WTC11 (cell line): Measurements from ENCODE around the gene TTLL4. TPM values are rescaled to one million over a fixed set of nuclear protein-coding genes. Genes with fewer than 3 reads are reported as not detected.

ENCODE experiments used
- ATAC-seq: fragments of 200-7000 bp; cut with Tn5 transposase; 2 replicates; pipeline ENCODE4 v1.10.0; 2021; ENCODE audit warnings: mild to moderate bottlenecking, moderate library complexity
- CTCF ChIA-PET: fragments of 300-600 bp; sonication (Branson Sonifier 250); formaldehyde crosslinking; loops from one replicate; lab custom pipeline; 2021; ENCODE audit warnings: antibody characterized with exemption; lab: Charles Lee
- POLR2A ChIA-PET: fragments of 350-600 bp; sonication (Branson Sonifier 250); formaldehyde crosslinking; loops from one replicate; lab custom pipeline; 2021; ENCODE audit warnings: antibody characterized with exemption; lab: Charles Lee
- DNase-seq: peaks from one replicate; pipeline ENCODE4 v3.0.0; 2021; ENCODE audit warnings: low spot score
- H3K27ac Mint-ChIP-seq: 2 replicates; pipeline ENCODE4 v1.8.0; 2021; ENCODE audit warnings: mixed read lengths
- H3K27me3 Mint-ChIP-seq: 2 replicates; pipeline ENCODE4 v1.8.0; 2021; ENCODE audit warnings: low read depth, mild to moderate bottlenecking, moderate library complexity, mixed read lengths
- H3K36me3 Mint-ChIP-seq: 2 replicates; pipeline ENCODE4 v1.8.0; 2021; ENCODE audit warnings: mixed read lengths
- H3K4me1 Mint-ChIP-seq: 2 replicates; pipeline ENCODE4 v1.8.0; 2022; ENCODE audit warnings: mixed read lengths
- H3K4me3 Mint-ChIP-seq: 2 replicates; pipeline ENCODE4 v1.8.0; 2021; ENCODE audit warnings: mild to moderate bottlenecking, moderate library complexity, mixed read lengths
- H3K9me3 Mint-ChIP-seq: 2 replicates; pipeline ENCODE4 v1.8.0; 2021; ENCODE audit warnings: mixed read lengths
- ELF4 ChIP-seq: sonication (generic); formaldehyde crosslinking; IDR thresholded peaks from 2 replicates; pipeline ENCODE4 v1.8.1; 2022; ENCODE audit warnings: low read depth, mild to moderate bottlenecking, moderate library complexity, missing genetic modification reagents
- FOXP1 ChIP-seq: sonication (generic); formaldehyde crosslinking; IDR thresholded peaks from 2 replicates; pipeline ENCODE4 v1.8.0; 2022; ENCODE audit warnings: missing genetic modification reagents, mild to moderate bottlenecking, moderate library complexity, borderline replicate concordance
- JUN ChIP-seq: sonication (generic); formaldehyde crosslinking; IDR thresholded peaks from 2 replicates; pipeline ENCODE4 v1.8.0; 2023; ENCODE audit warnings: mild to moderate bottlenecking, missing genetic modification reagents
- NR1H2 ChIP-seq: sonication (generic); formaldehyde crosslinking; IDR thresholded peaks from 2 replicates; pipeline ENCODE4 v1.9.0; 2021; ENCODE audit warnings: mild to moderate bottlenecking, moderate library complexity, missing genetic modification reagents
- SP1 ChIP-seq: sonication (generic); formaldehyde crosslinking; conservative IDR thresholded peaks from 2 replicates; pipeline ENCODE4 v1.8.1; 2022; ENCODE audit warnings: missing genetic modification reagents
- ZNF121 ChIP-seq: sonication (generic); formaldehyde crosslinking; IDR thresholded peaks from 2 replicates; pipeline ENCODE4 v1.8.0; 2023; ENCODE audit warnings: missing genetic modification reagents
- ZNF396 ChIP-seq: fragments of 250-450 bp; sonication (Bioruptor Pico); IDR thresholded peaks from 2 replicates; pipeline ENCODE4 v1.8.0; 2021; ENCODE audit warnings: mild to moderate bottlenecking, moderate library complexity, borderline replicate concordance
- ZNF416 ChIP-seq: fragments of 250-450 bp; sonication (Bioruptor Pico); IDR thresholded peaks from 2 replicates; pipeline ENCODE4 v1.9.0; 2021; ENCODE audit warnings: mild to moderate bottlenecking, inconsistent platforms
- ZNF423 ChIP-seq: fragments of 250-450 bp; sonication (Bioruptor Pico); IDR thresholded peaks from 2 replicates; pipeline ENCODE4 v2.1.2; 2022; ENCODE audit warnings: mild to moderate bottlenecking, moderate library complexity
- total RNA-seq: library from RNA; stranded (reverse); gene quantifications from 3 replicates; pipeline ENCODE4 v1.2.3, GENCODE V29; 2021
- TF ChIP-seq, protein P1 (sequence below): fragments of 250-450 bp; sonication (Bioruptor Pico); IDR thresholded peaks from 2 replicates; pipeline ENCODE4 v2.1.2; 2022; ENCODE audit warnings: mild to moderate bottlenecking, moderate library complexity
- TF ChIP-seq, protein P2 (sequence below): sonication (generic); formaldehyde crosslinking; IDR thresholded peaks from 2 replicates; pipeline ENCODE4 v1.8.1; 2023; ENCODE audit warnings: mild to moderate bottlenecking, moderate library complexity, missing genetic modification reagents
- TF ChIP-seq, protein P3 (sequence below): sonication (generic); formaldehyde crosslinking; IDR thresholded peaks from 2 replicates; pipeline ENCODE4 v1.8.1; 2023; ENCODE audit warnings: mild to moderate bottlenecking, missing genetic modification reagents, borderline replicate concordance
- TF ChIP-seq, protein P4 (sequence below): sonication (generic); formaldehyde crosslinking; IDR thresholded peaks from 2 replicates; pipeline ENCODE4 v1.8.1; 2023; ENCODE audit warnings: mild to moderate bottlenecking, missing genetic modification reagents, moderate library complexity
- TF ChIP-seq, protein P5 (sequence below): sonication (generic); formaldehyde crosslinking; IDR thresholded peaks from 2 replicates; pipeline ENCODE4 v1.8.1; 2022; ENCODE audit warnings: mild to moderate bottlenecking, moderate library complexity, missing genetic modification reagents
- TF ChIP-seq, protein P6 (sequence below): sonication (generic); formaldehyde crosslinking; IDR thresholded peaks from 2 replicates; pipeline ENCODE4 v1.8.0; 2022; ENCODE audit warnings: mild to moderate bottlenecking, missing genetic modification reagents

TTLL4 gene
- total RNA-seq, 1 experiment from 2014 or later: 87.4 TPM

DNA sequence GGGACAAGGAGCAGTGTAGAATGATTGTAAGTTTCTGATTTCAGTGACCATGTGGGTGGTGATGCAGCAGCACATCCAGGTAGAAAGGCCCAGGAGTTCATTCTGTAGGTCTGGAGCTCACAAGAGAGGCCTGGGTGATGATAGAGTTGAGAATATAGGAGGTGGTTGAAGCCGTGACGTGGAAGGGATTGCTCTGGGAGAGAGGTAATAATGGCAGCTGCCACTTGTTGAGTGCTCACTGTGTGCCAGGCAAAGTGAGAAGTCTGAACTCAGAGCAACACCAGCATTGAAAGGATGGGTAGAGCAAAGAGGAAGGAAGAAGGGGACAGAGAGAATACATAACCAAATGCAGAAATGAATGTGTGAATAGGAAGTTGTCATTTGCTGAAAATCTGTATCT, 3.3 kb downstream of the TTLL4 start (continued):
- TF ChIP-seq ZNF423 (no peak), NR1H2 (no peak), JUN (CRISPR knock-in tag) (no peak), ZNF416 (no peak), SP1 (CRISPR knock-in tag) (no peak)
- TF ChIP-seq, protein P1, sequence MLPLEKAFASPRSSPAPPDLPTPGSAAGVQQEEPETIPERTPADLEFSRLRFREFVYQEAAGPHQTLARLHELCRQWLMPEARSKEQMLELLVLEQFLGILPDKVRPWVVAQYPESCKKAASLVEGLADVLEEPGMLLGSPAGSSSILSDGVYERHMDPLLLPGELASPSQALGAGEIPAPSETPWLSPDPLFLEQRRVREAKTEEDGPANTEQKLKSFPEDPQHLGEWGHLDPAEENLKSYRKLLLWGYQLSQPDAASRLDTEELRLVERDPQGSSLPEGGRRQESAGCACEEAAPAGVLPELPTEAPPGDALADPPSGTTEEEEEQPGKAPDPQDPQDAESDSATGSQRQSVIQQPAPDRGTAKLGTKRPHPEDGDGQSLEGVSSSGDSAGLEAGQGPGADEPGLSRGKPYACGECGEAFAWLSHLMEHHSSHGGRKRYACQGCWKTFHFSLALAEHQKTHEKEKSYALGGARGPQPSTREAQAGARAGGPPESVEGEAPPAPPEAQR (CRISPR knock-in tag): no peak

DNA sequence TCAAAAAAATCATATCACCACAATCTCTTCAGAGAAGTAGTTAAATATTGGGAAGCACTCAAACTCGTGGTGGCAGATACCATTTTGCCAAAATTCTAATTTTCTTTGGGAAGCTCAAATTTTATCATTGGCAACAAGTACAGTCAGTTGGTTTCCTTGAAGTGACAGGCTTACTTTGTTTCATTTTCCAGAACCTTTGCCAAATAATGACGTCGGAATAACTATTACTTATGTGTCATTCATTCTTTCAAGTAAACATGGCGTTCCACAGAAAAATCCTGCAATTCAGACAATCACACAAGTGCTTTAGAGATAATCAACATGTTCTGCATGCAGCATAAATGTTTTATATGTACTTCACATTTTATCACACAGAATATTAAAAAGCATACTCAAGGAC, 5.4 kb downstream of the TTLL4 start:
- ChIA-PET POLR2A (interaction anchor here (0.7 kb wide), 1 partner anchor 29 kb away, joined by 3 read pairs; no protein-coding TSS in a partner anchor), CTCF (interaction anchor here (0.8 kb wide), 1 partner anchor 131 kb away, joined by 3 read pairs; no protein-coding TSS in a partner anchor)
- DNase-seq (no peak), ATAC-seq (no peak)
- peaks cover 36% of the 10 kb centered on the region for H3K4me1 Mint-ChIP-seq
- H3K27ac Mint-ChIP-seq: no peak overlapping the region
- H3K9me3 Mint-ChIP-seq: no peaks in the 10 kb centered on the region
- no peaks in the 10 kb centered on the region for H3K27me3 Mint-ChIP-seq
- peaks cover 15% of the 10 kb centered on the region for H3K36me3 Mint-ChIP-seq
- H3K4me3 Mint-ChIP-seq: no peak overlapping the region
- TF ChIP-seq FOXP1 (CRISPR knock-in tag): no peak
- TF ChIP-seq, protein P2, sequence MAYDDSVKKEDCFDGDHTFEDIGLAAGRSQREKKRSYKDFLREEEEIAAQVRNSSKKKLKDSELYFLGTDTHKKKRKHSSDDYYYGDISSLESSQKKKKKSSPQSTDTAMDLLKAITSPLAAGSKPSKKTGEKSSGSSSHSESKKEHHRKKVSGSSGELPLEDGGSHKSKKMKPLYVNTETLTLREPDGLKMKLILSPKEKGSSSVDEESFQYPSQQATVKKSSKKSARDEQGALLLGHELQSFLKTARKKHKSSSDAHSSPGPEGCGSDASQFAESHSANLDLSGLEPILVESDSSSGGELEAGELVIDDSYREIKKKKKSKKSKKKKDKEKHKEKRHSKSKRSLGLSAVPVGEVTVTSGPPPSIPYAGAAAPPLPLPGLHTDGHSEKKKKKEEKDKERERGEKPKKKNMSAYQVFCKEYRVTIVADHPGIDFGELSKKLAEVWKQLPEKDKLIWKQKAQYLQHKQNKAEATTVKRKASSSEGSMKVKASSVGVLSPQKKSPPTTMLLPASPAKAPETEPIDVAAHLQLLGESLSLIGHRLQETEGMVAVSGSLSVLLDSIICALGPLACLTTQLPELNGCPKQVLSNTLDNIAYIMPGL (CRISPR knock-in tag): no peak
- TF ChIP-seq ELF4 (CRISPR knock-in tag): no peak
- TF ChIP-seq, protein P3, sequence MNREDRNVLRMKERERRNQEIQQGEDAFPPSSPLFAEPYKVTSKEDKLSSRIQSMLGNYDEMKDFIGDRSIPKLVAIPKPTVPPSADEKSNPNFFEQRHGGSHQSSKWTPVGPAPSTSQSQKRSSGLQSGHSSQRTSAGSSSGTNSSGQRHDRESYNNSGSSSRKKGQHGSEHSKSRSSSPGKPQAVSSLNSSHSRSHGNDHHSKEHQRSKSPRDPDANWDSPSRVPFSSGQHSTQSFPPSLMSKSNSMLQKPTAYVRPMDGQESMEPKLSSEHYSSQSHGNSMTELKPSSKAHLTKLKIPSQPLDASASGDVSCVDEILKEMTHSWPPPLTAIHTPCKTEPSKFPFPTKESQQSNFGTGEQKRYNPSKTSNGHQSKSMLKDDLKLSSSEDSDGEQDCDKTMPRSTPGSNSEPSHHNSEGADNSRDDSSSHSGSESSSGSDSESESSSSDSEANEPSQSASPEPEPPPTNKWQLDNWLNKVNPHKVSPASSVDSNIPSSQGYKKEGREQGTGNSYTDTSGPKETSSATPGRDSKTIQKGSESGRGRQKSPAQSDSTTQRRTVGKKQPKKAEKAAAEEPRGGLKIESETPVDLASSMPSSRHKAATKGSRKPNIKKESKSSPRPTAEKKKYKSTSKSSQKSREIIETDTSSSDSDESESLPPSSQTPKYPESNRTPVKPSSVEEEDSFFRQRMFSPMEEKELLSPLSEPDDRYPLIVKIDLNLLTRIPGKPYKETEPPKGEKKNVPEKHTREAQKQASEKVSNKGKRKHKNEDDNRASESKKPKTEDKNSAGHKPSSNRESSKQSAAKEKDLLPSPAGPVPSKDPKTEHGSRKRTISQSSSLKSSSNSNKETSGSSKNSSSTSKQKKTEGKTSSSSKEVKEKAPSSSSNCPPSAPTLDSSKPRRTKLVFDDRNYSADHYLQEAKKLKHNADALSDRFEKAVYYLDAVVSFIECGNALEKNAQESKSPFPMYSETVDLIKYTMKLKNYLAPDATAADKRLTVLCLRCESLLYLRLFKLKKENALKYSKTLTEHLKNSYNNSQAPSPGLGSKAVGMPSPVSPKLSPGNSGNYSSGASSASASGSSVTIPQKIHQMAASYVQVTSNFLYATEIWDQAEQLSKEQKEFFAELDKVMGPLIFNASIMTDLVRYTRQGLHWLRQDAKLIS (CRISPR knock-in tag): no peak
- TF ChIP-seq ZNF121 (CRISPR knock-in tag): no peak
- TF ChIP-seq, protein P4, sequence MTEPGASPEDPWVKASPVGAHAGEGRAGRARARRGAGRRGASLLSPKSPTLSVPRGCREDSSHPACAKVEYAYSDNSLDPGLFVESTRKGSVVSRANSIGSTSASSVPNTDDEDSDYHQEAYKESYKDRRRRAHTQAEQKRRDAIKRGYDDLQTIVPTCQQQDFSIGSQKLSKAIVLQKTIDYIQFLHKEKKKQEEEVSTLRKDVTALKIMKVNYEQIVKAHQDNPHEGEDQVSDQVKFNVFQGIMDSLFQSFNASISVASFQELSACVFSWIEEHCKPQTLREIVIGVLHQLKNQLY (CRISPR knock-in tag): no peak
- no peak for TF ChIP-seq ZNF396 (CRISPR knock-in tag)
- TF ChIP-seq, protein P5, sequence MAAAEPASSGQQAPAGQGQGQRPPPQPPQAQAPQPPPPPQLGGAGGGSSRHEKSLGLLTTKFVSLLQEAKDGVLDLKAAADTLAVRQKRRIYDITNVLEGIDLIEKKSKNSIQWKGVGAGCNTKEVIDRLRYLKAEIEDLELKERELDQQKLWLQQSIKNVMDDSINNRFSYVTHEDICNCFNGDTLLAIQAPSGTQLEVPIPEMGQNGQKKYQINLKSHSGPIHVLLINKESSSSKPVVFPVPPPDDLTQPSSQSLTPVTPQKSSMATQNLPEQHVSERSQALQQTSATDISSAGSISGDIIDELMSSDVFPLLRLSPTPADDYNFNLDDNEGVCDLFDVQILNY (CRISPR knock-in tag): no peak
- TF ChIP-seq, protein P6, sequence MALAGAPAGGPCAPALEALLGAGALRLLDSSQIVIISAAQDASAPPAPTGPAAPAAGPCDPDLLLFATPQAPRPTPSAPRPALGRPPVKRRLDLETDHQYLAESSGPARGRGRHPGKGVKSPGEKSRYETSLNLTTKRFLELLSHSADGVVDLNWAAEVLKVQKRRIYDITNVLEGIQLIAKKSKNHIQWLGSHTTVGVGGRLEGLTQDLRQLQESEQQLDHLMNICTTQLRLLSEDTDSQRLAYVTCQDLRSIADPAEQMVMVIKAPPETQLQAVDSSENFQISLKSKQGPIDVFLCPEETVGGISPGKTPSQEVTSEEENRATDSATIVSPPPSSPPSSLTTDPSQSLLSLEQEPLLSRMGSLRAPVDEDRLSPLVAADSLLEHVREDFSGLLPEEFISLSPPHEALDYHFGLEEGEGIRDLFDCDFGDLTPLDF (CRISPR knock-in tag): no peak
